Breast epithelium (tissue), 3 donors: ENCODE measurements around the gene SNX13.

Source experiments
- POLR2A ChIP-seq: fragments of 450-650 bp; IDR thresholded peaks from one replicate; pipeline ENCODE4 v1.6.1; 2016; ENCODE audit warnings: antibody characterized with exemption, mild to moderate bottlenecking, moderate library complexity
- TF ChIP-seq, protein P1 (sequence below), 3 donors: fragments of 450-650 bp; IDR thresholded peaks; one replicate each; pipeline ENCODE4 v1.5.1; 2016 to 2017; ENCODE audit warnings: antibody characterized with exemption in 3 of 3, mild to moderate bottlenecking in 3 of 3, moderate library complexity in 3 of 3

DNA sequence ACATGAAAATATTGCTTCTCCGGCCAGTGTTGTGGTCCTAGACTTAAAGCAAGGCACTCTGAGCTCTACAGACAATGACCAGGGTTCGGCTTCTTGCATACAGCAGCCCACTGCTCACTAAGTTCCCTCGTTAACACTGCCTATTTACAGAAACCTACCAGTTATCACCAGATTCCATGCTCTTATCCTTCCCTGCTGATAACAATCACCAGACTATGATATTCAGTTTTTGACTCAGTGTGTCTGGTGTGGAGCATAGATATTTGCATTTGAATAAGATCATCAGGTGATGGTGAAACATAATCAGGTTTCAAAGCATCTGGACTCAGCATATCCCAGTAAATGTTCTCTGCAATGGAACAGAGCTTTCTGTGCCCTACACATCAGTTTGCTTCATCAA lies 182.3 kb downstream of the SNX13 start:
- TF ChIP-seq, protein P1, sequence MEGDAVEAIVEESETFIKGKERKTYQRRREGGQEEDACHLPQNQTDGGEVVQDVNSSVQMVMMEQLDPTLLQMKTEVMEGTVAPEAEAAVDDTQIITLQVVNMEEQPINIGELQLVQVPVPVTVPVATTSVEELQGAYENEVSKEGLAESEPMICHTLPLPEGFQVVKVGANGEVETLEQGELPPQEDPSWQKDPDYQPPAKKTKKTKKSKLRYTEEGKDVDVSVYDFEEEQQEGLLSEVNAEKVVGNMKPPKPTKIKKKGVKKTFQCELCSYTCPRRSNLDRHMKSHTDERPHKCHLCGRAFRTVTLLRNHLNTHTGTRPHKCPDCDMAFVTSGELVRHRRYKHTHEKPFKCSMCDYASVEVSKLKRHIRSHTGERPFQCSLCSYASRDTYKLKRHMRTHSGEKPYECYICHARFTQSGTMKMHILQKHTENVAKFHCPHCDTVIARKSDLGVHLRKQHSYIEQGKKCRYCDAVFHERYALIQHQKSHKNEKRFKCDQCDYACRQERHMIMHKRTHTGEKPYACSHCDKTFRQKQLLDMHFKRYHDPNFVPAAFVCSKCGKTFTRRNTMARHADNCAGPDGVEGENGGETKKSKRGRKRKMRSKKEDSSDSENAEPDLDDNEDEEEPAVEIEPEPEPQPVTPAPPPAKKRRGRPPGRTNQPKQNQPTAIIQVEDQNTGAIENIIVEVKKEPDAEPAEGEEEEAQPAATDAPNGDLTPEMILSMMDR (IDR thresholded peaks at IDR 0.05): no peak
- TF ChIP-seq POLR2A: no peak
